Activated T-helper 9 cell treated with anti-CD3 and anti-CD28 coated beads, Interleukin-2, amount 50 U/mL, for 16 hours (primary cell): ENCODE measurements around the gene EIF4E.
A peak's percentile ranks its signal among the peaks of the same experiment; 100 is the strongest.
"Not testable (repeated sequence)": the region's sequence is repeated elsewhere in the genome, so short reads cannot be mapped to it uniquely, and the experiment has no call there.

Experiments used
- DNase-seq: peaks from one replicate; pipeline ENCODE4 v3.0.0-alpha.2; 2020; ENCODE audit warnings: low read depth

EIF4E gene

GRCh38 chr4:98930311-98930865 lies 1.5 kb upstream of the EIF4E start:
- no peak for DNase-seq

GRCh38 chr4:98929341-98930267 lies 671 bp upstream of the EIF4E start:
- DNase-seq, result peak; percentile 37

GRCh38 chr4:98928131-98928504 lies 815 bp downstream of the EIF4E start:
- DNase-seq, result peak; percentile 56

- not testable (repeated sequence) for DNase-seq
Measured at GRCh38 chr4:98926257-98926656, 2.7 kb downstream of the EIF4E start.

GRCh38 chr4:98921292-98921691 lies 7.6 kb downstream of the EIF4E start:
- DNase-seq, result no peak

GRCh38 chr4:98919996-98920395 lies 8.9 kb downstream of the EIF4E start:
- no peak for DNase-seq

- DNase-seq, result not testable (repeated sequence)
Measured at GRCh38 chr4:98910728-98911127, 18.2 kb downstream of the EIF4E start.

- DNase-seq, result no peak
Measured at GRCh38 chr4:98909646-98910401, 19.1 kb downstream of the EIF4E start.

GRCh38 chr4:98908703-98909262 lies 20.1 kb downstream of the EIF4E start:
- no peak for DNase-seq

- no peak for DNase-seq
Measured at GRCh38 chr4:98908182-98908581, 20.8 kb downstream of the EIF4E start.

GRCh38 chr4:98905839-98906238 lies 23.1 kb downstream of the EIF4E start:
- no peak for DNase-seq

GRCh38 chr4:98905297-98905696 lies 23.6 kb downstream of the EIF4E start:
- DNase-seq, result no peak

GRCh38 chr4:98903963-98904362 lies 25.0 kb downstream of the EIF4E start:
- no peak for DNase-seq

- DNase-seq, result no peak
Measured at GRCh38 chr4:98903561-98903960, 25.4 kb downstream of the EIF4E start.

GRCh38 chr4:98899277-98899676 lies 29.7 kb downstream of the EIF4E start:
- no peak for DNase-seq

GRCh38 chr4:98891478-98892337 lies 37.2 kb downstream of the EIF4E start:
- DNase-seq, result no peak

GRCh38 chr4:98890702-98891455 lies 38.1 kb downstream of the EIF4E start:
- DNase-seq, result no peak

- DNase-seq, result no peak
Measured at GRCh38 chr4:98887145-98887544, 41.8 kb downstream of the EIF4E start.

GRCh38 chr4:98886382-98886781 lies 42.6 kb downstream of the EIF4E start:
- DNase-seq, result not testable (repeated sequence)

GRCh38 chr4:98880884-98881283 lies 48.0 kb downstream of the EIF4E start:
- not testable (repeated sequence) for DNase-seq

- no peak for DNase-seq
Measured at GRCh38 chr4:98879515-98879914, 49.4 kb downstream of the EIF4E start.
